ENCODE data around the gene PEX13.

PEX13 gene

DNA sequence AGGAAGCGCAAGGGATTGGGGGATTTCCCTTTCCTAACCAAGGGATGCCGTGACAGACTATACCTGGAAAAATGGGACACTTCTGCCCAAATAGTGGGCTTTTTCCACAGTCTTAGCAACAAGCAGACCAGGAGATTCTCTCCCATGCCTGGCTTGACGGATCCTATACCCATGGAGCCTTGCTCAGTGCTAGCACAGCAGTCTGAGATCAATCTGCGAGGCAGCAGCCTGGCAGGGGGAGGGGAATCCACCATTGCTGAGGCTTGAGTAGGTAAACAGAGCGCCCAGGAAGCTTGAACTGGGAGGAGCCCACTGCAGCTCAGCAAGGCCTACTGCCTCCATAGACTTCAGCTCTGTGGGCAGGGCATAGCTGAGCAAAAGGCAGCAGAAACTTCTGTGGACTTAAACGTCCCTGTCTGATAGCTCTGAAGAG is 3.7 kb downstream of the PEX13 start:
- TF ChIP-seq GATA2 (IDR thresholded peaks at IDR 0.05; ENCODE audit: low read depth, low read length) (no peak), GATA3 (IDR thresholded peaks at IDR 0.05; ENCODE audit: low read depth, low read length) (no peak)

- no peak for TF ChIP-seq GATA3 (IDR thresholded peaks at IDR 0.05; ENCODE audit: low read depth, low read length)
- TF ChIP-seq GATA2 (IDR thresholded peaks at IDR 0.05; ENCODE audit: low read depth, low read length) = no peak
These were observed 6.2 kb downstream of the PEX13 start for GRCh38 chr2:61023670-61024069.

DNA sequence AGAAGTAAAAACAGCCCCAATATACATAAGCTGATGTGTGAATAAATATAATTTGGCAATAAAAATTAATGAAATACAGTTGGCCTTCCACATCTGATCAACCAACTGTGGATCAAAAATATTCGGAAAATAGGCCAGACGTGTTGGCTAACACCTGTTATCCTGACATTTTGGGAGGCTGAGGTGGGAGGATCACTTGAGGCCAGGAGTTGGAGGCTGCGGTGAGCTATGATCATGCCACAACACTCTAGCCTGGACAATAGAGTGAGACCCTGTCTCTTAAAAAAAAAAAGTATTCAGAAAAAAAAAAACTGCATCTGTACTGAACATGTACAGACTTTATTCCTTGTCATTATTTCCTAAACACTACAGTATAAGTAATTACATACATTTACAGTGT is 12.0 kb downstream of the PEX13 start:
- TF ChIP-seq GATA2 (IDR thresholded peaks at IDR 0.05; ENCODE audit: low read depth, low read length) (no peak), GATA3 (IDR thresholded peaks at IDR 0.05; ENCODE audit: low read depth, low read length) (no peak)

DNA sequence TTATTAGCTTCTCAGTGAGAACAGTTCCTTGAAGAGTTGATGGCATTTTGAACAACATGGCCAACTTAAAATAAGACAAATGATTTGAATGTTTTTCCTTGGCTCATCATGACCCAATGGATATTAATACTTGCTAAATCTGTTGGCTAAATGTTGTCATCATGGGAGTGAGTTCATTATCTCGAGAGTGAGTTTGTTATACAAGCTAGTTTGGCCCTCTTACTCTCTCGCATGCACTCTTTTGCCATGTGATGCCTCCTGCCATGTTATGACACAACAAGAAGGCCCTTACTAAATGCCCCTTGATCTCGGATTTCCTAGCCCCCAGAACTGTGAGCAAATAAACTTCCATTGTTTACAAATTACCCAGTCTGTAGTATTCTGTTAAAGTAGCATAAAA is 25.3 kb downstream of the PEX13 start:
- TF ChIP-seq GATA2 (IDR thresholded peaks at IDR 0.05; ENCODE audit: low read depth, low read length) = no peak
- no peak for TF ChIP-seq GATA3 (IDR thresholded peaks at IDR 0.05; ENCODE audit: low read depth, low read length)

DNA sequence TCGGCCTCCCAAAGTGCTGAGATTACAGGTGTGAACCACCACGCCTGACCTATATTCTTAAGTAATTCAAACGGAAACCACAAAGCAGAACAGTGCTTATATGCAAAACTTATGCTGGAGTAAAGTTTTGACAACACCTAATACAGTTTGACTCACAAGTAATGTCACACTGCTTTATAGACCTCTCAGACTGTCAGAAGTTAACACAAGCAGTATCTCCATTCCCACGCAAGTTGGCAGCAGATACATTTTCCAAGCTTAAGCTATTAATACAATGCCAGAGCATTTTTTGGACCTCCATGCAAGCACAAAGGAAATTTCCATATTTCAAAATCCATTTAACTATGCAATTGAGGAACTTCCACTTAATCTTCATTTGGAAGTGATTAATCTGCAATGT is 27.1 kb downstream of the PEX13 start:
- TF ChIP-seq GATA3 (IDR thresholded peaks at IDR 0.05; ENCODE audit: low read depth, low read length) (no peak), GATA2 (IDR thresholded peaks at IDR 0.05; ENCODE audit: low read depth, low read length) (no peak)

GRCh38 chr2:61045226-61045625 is 27.7 kb downstream of the PEX13 start:
- TF ChIP-seq GATA2 (IDR thresholded peaks at IDR 0.05; ENCODE audit: low read depth, low read length) (no peak), GATA3 (IDR thresholded peaks at IDR 0.05; ENCODE audit: low read depth, low read length) (no peak)

GRCh38 chr2:61045999-61046398 is 28.5 kb downstream of the PEX13 start:
- TF ChIP-seq GATA3 (IDR thresholded peaks at IDR 0.05; ENCODE audit: low read depth, low read length) = no peak
- no peak for TF ChIP-seq GATA2 (IDR thresholded peaks at IDR 0.05; ENCODE audit: low read depth, low read length)

- TF ChIP-seq GATA3 (IDR thresholded peaks at IDR 0.05; ENCODE audit: low read depth, low read length) (no peak), GATA2 (IDR thresholded peaks at IDR 0.05; ENCODE audit: low read depth, low read length) (no peak)
These were observed 38.0 kb downstream of the PEX13 start for GRCh38 chr2:61055557-61055956.

DNA sequence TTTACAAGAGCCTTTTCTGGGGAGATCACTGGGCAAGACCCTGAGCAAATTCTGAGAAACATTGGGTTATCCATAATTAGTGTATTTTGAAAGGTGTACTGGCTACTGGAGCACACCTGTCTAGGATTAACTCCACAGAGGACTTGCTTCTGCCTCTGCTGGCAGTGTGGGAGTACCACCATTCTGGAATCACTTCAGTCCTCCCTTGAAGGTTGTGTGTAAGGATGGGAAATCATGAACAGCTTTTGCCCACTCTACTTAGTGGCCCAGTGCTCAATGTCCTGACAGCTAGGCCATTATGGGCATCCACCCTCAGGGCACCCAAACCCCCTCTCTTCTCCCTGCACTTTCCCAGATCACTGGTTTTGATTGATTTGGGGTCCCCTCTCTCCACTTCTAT is 40.0 kb downstream of the PEX13 start:
- TF ChIP-seq GATA2 (IDR thresholded peaks at IDR 0.05; ENCODE audit: low read depth, low read length) (no peak), GATA3 (IDR thresholded peaks at IDR 0.05; ENCODE audit: low read depth, low read length) (no peak)

DNA sequence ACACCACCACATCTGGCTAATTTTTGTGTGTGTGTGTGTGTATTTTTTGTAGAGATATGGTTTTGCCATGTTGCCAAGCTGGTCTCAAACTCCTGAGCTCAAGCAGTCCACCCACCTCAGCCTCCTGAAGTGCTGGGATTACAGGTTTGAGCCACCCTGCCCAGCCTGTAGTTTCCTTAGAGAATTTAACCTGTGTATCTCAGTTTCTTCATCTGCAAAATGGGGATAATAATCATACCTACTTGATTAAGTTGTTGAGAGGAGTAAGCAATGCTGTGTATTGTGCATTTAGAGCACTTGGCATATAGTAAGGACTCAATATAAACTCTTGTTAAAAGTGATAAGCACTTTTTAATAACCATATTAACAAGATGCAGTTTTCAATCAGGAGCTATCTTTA is 41.9 kb downstream of the PEX13 start:
- no peak for TF ChIP-seq GATA3 (IDR thresholded peaks at IDR 0.05; ENCODE audit: low read depth, low read length)

GRCh38 chr2:61065714-61066709 is 48.5 kb downstream of the PEX13 start, which contains the start of gene SANBR:
Gene SANBR, plus strand, starts transcription at chr2:61065871. Its CDS starts 4,480 bp downstream, at chr2:61070351.
- no peak for TF ChIP-seq GATA3 (IDR thresholded peaks at IDR 0.05; ENCODE audit: low read depth, low read length)
- peak; percentile 25; the same call in 1 of the 2 replicates for TF ChIP-seq GATA2 (IDR thresholded peaks at IDR 0.05; ENCODE audit: low read depth, low read length)

- no peak for TF ChIP-seq GATA3 (IDR thresholded peaks at IDR 0.05; ENCODE audit: low read depth, low read length)
- TF ChIP-seq GATA2 (IDR thresholded peaks at IDR 0.05; ENCODE audit: low read depth, low read length) = no peak
These were observed 56.6 kb downstream of the PEX13 start for GRCh38 chr2:61074100-61074499.

GRCh38 chr2:61085883-61086282 is 68.4 kb downstream of the PEX13 start:
- no peak for TF ChIP-seq GATA2 (IDR thresholded peaks at IDR 0.05; ENCODE audit: low read depth, low read length)
- no peak for TF ChIP-seq GATA3 (IDR thresholded peaks at IDR 0.05; ENCODE audit: low read depth, low read length)

DNA sequence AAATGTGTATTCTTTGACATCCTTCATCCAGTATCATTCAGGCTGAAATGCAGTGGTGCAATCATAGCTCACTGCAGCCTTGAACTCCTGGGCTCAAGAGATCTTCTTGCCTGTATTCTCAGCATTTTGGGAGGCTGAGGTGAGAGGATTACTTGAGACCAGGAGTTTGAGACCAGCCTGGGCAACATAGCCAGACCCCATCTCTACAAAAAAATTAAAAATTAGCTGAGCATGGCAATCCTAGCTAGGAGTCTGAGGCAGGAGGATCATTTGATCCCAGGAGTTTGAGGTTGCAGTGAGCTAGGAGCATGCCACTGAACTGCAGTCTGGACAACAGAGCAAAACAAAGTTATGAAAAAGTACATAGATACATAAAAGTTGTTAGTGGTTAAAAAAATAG is 72.3 kb downstream of the PEX13 start:
- TF ChIP-seq GATA3 (IDR thresholded peaks at IDR 0.05; ENCODE audit: low read depth, low read length) (no peak), GATA2 (IDR thresholded peaks at IDR 0.05; ENCODE audit: low read depth, low read length) (no peak)

GRCh38 chr2:61090386-61090921 is 72.9 kb downstream of the PEX13 start:
- TF ChIP-seq GATA3 (IDR thresholded peaks at IDR 0.05; ENCODE audit: low read depth, low read length) = no peak
- no peak for TF ChIP-seq GATA2 (IDR thresholded peaks at IDR 0.05; ENCODE audit: low read depth, low read length)

All from SH-SY5Y (cell line).